Forelimb muscle (tissue), 1 donor: ENCODE data around the gene SLC25A10. TPM values are rescaled to one million over a fixed set of nuclear protein-coding genes. Genes with fewer than 3 reads are reported as not detected.

Source experiments
- DNase-seq: peaks from one replicate; pipeline ENCODE4 v3.0.0-alpha.2; 2013; ENCODE audit warnings: low read depth
- polyA plus RNA-seq: library from polyadenylated mRNA; unstranded; fragments of 120-200 nt; gene quantifications from one replicate; pipeline ENCODE4 v1.2.1, GENCODE V29; 2013; ENCODE audit not compliant: insufficient read length

The SLC25A10 gene
- polyA plus RNA-seq, 1 donor: 3.5 TPM

DNA sequence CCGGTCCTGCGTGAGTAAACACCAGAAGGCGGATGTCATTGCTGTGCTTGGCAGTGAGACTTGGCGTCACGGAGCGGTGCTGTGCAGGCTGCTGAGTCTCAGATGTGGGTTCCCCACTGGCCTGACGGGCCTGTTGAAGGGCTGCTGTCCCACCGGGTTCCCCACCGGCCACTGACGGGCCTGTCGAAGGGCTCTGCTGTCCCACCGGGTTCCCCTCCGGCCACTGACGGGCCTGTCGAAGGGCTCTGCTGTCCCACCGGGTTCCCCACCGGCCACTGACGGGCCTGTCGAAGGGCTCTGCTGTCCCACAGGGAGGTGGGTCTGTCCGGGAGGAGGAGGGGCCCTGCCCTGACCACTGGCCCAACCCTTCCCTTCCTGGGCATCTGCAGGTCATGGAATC is 25.5 kb upstream of the SLC25A10 start:
- DNase-seq: no peak

DNA sequence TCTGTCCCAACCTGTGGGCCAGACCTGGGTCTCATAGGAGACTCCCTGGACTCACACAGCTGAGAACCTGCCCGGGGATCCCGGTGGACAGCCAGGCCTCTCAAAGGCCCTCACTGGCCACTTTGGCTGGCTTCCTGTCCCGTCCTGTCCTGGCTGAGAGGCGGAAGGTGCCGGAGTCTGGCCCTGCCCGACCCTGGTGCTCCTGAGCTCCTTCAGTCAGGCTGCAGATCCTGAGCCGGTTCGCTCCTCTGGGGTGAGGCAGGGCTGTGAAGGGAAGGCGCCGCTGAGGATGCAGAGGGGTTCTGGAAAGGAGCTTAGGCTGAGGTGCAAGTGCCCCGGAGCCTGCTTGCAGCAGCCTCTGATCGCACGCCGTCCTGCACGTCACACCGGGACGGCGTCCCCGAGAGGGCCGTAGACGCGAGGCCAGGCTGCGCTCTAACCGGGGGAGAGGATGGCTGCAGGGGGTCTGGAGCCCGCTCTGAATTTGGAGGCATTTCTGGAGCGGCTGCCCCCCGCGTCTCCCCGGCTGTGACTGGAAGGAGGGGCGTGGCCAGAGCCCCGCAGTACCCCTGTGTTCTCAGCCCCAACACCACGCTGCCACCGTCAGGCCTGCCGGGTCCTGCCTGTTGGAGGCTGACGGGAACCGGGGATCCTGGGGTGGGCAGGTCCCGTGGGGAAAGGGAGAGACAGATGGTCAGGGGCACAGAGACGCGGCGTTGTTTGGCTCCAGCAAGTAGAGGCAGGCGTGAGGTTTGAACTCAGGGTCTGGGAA is 24.1 kb upstream of the SLC25A10 start:
- no peak for DNase-seq

DNA sequence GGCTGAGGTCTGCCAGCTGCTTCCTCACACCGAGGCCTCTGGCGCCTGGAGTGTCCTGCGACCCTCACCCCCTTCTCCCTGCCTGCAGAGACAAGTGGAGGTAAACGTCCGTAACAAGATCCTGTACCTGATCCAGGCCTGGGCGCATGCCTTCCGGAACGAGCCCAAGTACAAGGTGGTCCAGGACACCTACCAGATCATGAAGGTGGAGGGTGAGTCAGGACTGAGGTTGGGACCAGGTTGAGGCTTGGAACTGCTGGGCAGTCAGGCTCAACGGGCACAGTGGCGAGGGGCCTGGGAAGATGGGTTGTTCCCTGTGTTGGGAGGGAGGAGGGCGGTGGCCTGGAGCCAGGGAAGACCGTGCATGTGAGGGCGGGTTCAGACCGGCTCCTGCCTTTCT is 23.5 kb upstream of the SLC25A10 start:
- no peak for DNase-seq

DNA sequence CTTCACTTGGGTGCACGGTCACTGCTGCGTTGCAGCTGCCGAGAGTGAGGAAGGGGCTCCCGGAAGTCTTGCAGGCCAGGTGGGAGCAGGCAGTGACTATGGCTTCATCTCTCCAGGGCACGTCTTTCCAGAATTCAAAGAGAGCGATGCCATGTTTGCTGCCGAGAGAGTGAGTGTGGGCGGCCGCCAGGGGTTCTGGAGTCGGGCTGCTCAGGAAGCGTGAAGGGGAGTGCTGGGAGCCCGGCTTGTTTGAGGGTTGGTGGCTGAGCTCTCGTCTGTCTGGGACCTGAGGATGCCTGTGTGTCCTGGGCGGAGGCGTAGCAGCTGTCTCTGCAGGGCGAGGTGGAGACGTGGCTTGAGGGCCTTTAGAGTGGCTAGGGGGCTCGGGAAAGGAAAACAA is 22.0 kb upstream of the SLC25A10 start:
- no peak for DNase-seq

DNA sequence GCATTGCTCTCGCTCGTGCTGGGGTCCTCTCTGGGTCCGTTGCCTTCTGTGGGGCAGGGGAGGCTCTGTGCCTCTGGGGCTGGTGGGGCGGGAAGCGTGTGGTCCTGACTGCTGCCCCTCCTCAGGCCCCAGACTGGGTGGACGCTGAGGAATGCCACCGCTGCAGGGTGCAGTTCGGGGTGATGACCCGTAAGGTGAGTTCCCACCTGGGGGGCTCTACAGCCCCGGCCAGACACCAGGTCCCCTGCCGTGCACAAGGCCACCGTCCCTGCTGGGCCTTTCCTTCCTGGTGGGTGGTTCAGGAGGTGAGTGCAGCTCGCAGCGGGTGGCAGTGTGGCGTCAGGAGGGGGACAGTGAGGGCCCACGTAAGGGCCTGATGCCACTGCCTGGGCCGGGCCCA is 21.5 kb upstream of the SLC25A10 start:
- DNase-seq: no peak

DNA sequence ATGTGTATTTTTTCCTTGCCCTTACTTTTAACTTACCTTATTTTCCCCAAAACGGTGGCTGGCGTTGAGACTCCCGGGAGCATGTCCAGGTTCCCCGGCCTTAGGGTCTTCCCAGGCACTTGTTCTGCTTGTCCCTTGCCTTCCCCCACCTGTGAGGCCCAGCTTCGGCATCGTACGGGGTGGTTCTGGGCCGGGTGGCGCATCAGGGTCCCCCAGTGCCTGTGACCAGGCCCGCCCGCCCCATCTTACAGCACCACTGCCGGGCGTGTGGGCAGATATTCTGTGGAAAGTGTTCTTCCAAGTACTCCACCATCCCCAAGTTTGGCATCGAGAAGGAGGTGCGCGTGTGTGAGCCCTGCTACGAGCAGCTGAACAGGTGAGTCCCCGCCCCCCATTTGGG is 20.9 kb upstream of the SLC25A10 start:
- DNase-seq: no peak

DNA sequence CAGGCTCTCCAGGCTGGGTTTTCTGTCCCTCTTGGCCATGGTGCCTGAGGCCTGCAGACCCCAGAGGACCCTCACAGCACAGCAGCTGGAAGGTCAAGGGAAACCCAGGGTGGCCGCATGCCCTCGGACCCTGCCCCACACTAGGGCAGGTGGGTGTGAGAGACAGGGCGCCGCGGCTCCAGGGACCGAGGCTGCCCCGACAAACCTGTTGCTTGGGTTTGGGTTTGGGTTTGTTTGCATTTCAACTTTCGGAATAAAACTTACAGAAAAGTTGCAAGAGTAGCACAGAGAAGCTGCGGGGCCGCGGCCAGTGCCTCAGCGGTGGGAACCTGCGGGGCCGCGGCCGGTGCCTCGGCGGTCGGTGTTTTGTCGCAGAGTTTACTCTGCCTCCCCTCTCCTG is 20.5 kb upstream of the SLC25A10 start:
- no peak for DNase-seq

DNA sequence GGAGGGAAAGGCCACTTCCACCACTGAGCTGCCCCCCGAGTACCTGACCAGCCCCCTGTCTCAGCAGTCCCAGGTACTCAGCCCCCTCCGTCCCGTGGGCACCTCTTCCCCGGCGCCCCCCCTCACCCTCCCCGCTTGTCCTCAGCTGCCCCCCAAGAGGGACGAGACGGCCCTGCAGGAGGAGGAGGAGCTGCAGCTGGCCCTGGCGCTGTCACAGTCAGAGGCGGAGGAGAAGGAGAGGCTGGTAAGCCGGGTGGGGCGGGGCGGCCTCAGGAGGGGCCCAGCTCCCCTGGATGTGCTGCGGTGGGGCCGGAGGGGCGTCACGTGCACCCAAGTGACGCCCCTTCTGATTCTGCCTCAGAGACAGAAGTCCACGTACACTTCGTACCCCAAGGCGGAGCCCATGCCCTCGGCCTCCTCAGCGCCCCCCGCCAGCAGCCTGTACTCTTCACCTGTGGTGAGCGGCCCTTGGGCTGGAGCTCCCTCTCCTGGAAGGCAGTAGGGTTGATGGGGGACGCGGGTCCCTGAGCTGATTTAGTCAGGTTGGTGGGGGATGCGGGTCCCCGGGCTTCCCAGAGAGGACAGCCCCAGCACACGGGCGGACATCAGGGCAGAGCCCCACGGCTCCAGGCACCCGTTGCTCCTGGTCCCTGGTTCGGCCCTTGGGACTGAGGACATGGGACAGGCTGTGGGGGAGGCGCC is 18.4 kb upstream of the SLC25A10 start:
- no peak for DNase-seq

DNA sequence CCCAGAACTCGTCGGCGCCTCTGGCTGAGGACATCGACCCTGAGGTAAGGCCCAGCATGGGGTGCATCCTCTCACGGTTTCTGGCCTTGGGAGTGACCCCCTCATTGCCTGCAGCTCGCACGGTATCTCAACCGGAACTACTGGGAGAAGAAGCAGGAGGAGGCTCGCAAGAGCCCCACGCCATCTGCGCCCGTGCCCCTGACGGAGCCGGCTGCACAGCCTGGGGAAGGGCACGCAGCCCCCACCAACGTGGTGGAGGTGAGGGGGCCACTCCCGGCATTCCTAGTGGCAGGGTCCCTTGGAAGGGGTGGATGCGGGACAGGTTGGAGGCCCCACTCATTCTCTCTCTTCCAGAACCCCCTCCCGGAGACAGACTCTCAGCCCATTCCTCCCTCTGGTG is 17.3 kb upstream of the SLC25A10 start:
- DNase-seq: no peak

DNA sequence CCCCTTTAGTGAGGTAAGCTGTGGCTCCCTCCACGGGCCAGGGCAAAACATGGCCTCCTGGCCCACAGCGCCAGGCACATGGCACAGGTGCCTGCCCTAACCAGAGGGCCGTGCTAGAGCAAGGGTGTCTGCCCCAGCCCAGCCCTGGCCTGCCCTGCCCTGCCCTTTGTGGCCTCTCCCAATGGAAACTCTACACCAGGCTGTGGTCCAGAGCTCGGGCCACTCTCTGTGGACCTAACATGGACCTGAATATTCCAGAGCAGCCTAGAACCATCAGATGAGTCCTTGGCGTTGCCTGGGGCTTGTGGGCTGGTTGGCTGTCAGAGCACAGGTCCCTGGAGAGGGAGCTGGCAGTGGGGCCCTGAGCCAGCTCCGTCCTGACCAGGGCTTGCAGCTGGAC is 16.9 kb upstream of the SLC25A10 start:
- no peak for DNase-seq

DNA sequence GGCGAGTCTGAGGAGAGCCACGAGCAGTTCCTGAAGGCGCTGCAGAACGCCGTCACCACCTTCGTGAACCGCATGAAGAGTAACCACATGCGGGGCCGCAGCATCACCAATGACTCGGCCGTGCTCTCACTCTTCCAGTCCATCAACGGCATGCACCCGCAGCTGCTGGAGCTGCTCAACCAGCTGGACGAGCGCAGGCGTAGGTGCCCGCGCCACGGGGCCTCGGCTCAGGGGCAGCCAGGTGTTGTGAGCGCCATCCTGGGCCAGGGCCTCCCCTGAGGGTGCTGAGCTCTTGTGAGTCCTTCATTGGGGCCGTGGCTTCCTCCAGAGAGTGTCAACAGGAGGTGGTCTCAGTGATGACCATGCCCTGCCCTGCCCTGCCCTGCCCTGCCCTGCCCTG is 16.3 kb upstream of the SLC25A10 start:
- no peak for DNase-seq

DNA sequence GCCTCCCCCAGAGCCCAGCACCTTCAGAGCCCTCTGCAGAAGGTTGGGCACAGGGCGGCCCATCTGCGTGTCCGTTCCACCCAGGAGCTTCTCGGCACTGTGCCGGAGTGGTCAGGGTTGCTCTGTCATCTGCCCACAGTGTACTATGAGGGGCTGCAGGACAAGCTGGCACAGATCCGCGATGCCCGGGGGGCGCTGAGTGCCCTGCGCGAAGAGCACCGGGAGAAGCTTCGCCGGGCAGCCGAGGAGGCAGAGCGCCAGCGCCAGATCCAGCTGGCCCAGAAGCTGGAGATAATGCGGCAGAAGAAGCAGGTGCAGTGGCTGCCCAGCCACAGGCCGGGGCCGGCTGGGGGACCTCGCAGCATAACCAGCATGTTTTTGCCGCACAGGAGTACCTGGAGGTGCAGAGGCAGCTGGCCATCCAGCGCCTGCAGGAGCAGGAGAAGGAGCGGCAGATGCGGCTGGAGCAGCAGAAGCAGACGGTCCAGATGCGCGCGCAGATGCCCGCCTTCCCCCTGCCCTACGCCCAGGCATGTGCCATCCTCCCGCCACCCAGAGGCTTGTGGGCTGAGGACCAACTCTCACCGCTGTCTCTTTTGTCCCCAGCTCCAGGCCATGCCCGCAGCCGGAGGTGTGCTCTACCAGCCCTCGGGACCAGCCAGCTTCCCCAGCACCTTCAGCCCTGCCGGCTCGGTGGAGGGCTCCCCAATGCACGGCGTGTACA is 15.7 kb upstream of the SLC25A10 start:
- DNase-seq: no peak

DNA sequence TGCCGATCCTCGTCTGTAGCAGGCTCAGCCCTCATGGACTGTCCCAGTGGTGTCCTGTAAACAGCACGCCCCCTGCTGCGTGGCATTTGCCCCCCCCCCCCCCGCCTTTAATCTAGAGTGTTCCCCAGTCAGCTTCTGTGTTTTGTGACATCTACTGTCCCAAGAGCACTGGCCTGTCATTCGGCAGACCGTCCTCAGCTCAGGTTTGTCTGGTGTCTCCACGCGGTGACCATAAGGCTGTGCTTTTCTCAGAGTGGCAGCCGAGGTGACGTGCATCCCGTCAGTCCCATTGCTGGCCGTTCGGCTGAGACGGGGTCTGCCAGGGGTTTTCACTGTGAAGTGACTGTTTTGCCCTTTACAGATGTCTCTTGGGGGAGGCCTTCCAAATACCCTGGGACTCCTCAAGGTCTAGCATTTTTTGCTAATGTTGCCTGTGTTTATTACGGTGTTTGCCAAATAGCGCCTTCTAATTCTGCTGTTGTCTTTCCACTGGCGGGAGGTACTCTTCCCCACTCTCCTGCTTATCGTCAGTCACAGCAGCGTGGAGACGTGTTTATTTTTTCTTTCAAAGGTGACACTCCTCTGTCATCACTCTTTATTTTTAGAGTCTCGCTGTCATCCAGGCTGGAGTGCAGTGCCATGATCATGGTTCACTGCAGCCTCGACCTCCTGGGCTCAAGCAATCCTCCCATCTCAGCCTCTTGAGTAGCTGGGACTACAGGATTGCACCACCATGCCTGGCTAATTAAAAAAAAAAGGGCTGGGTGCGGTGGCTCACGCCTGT is 14.6 kb upstream of the SLC25A10 start:
- DNase-seq: no peak

DNA sequence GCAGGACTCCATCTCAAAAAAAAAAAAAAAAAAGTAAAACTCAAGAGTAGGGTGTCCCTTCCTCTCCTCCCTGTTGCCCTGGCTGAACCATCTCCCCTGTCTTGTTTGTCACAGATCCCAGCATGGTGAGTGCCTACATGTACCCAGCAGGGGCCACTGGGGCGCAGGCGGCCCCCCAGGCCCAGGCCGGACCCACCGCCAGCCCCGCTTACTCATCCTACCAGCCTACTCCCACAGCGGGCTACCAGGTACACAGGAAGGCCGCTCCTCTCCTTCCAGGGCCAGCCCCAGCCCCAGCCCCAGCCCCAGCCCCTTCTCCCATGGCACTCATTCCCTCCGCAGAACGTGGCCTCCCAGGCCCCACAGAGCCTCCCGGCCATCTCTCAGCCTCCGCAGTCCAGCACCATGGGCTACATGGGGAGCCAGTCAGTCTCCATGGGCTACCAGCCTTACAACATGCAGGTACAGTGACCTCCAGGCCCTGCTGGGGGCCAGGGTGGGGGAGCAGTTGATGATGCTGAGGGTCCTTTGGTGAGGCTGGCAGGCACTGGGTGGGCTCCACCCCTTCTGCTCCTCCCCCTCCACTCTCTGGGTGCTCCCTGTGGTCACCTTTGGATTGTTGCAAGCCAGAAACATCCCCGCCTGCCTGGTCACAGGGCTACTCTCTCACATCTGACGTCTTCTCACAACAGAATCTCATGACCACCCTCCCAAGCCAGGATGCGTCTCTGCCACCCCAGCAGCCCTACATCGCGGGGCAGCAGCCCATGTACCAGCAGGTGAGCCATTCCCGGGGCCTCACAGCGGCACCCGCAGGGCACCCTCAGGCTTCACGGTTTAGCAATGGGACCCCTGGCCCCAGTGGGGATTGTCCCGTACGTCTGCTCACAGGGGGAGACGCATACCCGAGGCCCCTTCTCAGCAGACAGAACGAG is 11.5 kb upstream of the SLC25A10 start:
- DNase-seq: no peak

DNA sequence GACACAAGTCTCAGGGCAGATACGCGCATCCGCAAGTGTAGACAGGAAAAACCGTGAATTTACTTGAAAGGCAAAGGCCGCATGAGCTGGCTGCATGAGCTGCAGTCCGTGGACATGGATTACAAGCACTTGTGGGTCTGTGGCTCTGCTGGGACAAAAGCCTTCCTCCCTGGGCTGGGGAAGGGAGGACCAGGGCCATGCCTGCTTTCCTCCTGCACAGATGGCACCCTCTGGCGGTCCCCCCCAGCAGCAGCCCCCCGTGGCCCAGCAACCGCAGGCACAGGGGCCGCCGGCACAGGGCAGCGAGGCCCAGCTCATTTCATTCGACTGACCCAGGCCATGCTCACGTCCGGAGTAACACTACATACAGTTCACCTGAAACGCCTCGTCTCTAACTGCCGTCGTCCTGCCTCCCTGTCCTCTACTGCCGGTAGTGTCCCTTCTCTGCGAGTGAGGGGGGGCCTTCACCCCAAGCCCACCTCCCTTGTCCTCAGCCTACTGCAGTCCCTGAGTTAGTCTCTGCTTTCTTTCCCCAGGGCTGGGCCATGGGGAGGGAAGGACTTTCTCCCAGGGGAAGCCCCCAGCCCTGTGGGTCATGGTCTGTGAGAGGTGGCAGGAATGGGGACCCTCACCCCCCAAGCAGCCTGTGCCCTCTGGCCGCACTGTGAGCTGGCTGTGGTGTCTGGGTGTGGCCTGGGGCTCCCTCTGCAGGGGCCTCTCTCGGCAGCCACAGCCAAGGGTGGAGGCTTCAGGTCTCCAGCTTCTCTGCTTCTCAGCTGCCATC is 10.6 kb upstream of the SLC25A10 start:
- no peak for DNase-seq

DNA sequence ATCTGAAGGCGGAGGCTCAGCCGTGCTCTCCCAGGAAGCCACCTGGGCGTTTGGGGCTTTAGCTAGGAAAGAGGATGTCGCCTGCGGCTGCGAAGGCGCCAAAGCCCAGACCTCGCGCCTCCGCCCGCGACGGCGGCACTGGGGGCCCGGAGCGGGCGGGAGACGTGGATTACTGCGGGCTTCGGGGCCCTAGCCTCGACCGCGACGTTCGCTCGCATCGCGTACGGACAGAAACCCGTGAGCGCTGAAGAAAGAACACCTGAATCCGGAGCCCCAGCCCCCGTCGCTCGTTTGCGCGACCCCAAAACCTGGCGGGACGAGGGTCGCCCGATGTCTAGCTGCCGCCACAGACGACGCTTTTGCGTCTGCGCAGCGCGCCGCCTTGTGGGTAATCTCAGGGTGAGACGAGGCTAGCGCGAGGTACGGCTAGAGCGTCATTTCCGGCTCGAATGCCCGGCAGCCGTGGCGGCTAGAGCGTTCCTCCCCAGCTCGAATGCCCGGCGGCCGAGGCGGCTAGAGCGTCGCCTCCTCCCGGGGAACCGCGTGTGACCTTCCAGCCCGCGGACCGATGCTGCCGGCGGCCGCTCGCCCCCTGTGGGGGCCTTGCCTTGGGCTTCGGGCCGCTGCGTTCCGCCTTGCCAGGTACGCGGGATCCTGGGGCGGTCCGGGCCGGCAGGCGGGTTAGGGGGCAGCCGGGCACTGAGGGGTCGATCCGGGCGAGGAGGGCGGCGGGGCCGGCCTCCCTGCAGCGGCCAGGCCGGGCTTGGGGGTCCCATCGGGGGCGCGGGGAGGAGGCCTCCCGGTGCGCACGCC is 8.9 kb upstream of the SLC25A10 start, which contains the start of gene MRPL12:
Gene MRPL12, plus strand, starts transcription at position 434 of the 813 bp plus-strand sequence. Its CDS starts 135 bp downstream, at position 569.
- DNase-seq: peak; percentile 90

DNA sequence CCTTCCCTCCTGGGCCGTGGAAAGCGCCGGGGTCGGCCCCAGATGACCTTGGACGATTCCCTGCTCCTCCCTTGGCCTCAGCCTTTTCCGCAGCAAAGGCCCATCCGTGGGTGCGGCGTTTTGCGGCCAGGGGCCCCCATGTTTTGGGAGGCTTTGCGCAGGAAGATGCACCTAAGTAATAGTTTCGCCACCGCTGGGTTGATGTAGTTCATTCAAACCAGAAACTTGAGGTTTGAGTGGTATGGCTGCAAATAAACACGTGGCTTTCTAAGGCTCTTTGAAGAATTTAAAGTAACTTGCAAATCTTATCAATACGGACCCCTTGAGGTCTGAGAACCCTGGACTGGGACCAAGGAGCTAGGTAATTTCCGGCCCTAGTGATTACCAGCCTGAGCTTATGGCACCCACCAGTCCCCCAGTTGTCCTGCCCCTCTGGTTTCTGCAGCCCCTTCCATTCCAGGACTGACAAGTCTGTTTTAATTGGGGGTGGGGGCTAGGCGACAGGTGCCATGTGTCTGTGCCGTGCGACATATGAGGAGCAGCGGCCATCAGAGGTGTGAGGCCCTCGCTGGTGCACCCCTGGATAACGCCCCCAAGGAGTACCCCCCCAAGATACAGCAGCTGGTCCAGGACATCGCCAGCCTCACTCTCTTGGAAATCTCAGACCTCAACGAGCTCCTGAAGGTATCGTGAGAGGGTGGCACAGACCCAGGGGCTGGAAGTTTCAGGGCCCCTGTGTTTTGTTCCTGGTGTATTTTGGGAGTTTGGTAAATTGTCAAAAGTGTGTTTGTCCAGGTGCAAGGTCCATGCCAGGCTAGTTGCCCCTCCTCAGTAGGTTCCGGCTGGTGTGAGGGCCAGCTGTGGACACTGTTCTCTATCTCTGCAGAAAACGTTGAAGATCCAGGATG is 8.1 kb upstream of the SLC25A10 start:
- DNase-seq: no peak
